Activated naive CD8-positive, alpha-beta T cell treated with anti-CD3 and anti-CD28 coated beads for 36 hours (primary cell): ENCODE results near the gene HEPHL1. TPM values are rescaled to one million over a fixed set of nuclear protein-coding genes. Genes with fewer than 3 reads are reported as not detected.
"Not testable (repeated sequence)": the region's sequence is repeated elsewhere in the genome, so short reads cannot be mapped to it uniquely, and the experiment has no call there.

Experiments used
- DNase-seq: peaks from one replicate; pipeline ENCODE4 v3.0.0; 2021
- H3K27ac Mint-ChIP-seq: one replicate; pipeline ENCODE4 v1.8.0; 2022; ENCODE audit warnings: mild to moderate bottlenecking, moderate library complexity, mixed read lengths
- H3K27me3 Mint-ChIP-seq: one replicate; pipeline ENCODE4 v1.8.0; 2022; ENCODE audit warnings: mild to moderate bottlenecking, mixed read lengths
- H3K36me3 Mint-ChIP-seq: one replicate; pipeline ENCODE4 v1.8.0; 2021; ENCODE audit warnings: mild to moderate bottlenecking, mixed read lengths
- H3K4me1 Mint-ChIP-seq: one replicate; pipeline ENCODE4 v1.8.0; 2021; ENCODE audit warnings: mixed read lengths
- H3K4me3 Mint-ChIP-seq: one replicate; pipeline ENCODE4 v1.8.0; 2022; ENCODE audit warnings: mild to moderate bottlenecking, moderate library complexity, mixed read lengths
- H3K9me3 Mint-ChIP-seq: one replicate; pipeline ENCODE4 v1.8.0; 2022; ENCODE audit warnings: mixed read lengths
- total RNA-seq, 2 experiments: library from RNA; stranded (reverse); gene quantifications; one replicate each; pipeline ENCODE4 v1.2.3, GENCODE V29; 2021

HEPHL1 gene
- not detected for total RNA-seq

DNA sequence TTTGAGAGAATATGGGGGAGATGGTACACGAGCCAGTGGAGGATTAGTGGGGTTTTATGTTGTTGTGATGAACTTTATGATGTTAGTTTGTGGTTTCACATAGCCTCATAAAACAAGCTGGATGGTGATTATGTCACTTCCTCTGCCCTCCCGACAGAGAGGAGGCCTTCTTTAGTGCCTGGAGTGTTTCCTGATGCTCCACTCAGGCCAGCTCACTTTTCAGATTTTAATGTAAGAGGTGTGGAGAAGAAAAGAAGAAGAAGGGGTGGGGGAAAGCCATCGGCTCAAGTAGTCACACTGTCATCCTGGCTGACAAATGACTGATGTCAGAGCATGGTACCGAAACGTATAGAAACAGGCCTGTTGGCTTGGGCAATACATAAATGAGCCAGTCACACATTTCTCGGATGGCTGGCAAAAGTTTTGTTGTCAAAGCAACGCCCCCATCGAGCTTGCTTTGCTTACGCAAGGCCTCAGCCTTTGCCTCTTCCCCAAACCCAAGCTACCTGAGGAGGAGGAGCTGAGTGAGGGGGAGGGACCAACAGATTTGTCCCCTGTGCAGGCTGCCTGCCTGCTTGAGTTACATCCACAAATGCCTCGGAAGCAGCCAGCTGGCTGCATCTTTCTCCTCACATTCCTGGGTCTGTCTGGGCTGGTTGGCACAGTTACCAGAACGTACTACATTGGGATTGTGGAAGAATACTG is at the start of gene HEPHL1:
Gene HEPHL1, plus strand, starts transcription at position 578 of the 705 bp plus-strand sequence. Its CDS starts 15 bp downstream, at position 593.
- no peak within 1 kb of the TSS for H3K4me3 Mint-ChIP-seq
- H3K9me3 Mint-ChIP-seq = peaks cover 2% of the 10 kb centered on the region
- H3K27ac Mint-ChIP-seq = no peak within 1 kb of the TSS
- no peak for DNase-seq
- H3K4me1 Mint-ChIP-seq = no peaks in the 10 kb centered on the region
- peaks cover 8% of the 10 kb centered on the region for H3K27me3 Mint-ChIP-seq
- H3K36me3 Mint-ChIP-seq = no peaks in the 10 kb centered on the region

DNA sequence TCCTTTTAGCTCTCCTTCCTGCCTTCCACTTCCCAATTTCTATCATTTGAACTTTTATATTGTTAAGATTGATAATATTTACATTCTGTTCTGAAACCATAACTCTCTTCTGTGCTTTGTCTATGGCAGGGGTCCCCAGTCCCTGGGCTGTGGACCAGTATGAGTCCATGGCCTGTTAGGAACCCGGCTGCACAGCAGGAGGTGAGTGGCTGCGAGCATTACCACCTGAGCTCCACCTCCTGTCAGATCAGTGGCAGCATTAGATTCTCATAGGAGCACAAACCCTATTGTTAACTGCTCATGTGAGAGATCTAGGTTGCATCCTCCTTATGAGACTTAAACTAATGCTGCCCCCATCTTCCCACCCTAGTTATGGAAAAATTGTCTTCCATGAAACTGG is 48.4 kb upstream of the HEPHL1 start:
- H3K27me3 Mint-ChIP-seq = peaks cover 17% of the 10 kb centered on the region
- no peaks in the 10 kb centered on the region for H3K36me3 Mint-ChIP-seq
- no peak overlapping the region for H3K4me3 Mint-ChIP-seq

DNA sequence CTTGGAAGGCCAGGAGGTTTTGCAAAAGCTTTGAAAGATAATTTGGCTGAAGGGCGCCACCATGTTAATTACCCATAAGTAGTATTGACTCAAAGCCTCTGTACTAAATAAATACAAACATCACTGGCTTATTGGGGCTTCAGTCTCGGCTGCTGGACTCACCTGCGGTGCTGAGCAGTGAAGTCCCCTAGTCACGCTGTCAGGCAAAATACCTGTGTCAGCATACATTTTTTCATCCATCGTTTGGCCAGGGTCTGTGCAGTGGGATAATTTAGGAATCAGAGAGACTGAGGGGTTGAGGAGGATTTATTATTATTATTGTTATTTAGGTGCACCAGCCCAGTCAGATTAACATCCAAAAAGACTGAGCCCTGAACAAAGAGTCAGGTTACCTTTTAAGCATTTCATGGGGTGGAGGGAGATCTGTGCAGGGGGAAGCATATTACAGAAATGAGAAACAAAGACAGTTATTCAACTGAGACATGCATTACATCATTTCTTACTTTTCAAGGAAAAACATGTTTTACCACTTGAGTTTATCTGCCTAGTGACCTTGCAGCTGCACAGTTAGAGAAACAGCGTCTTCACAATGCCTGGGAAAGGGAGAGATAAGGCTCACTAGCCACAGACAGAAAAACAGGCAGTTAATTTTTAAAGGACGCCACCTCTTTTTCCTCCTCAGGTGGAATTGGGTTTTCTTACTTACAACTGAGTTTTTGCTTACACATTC is 47.7 kb upstream of the HEPHL1 start:
- H3K9me3 Mint-ChIP-seq, H3K4me3 Mint-ChIP-seq, H3K4me1 Mint-ChIP-seq, H3K27ac Mint-ChIP-seq, DNase-seq, H3K36me3 Mint-ChIP-seq: not testable (repeated sequence)
- H3K27me3 Mint-ChIP-seq = peaks cover 17% of the 10 kb centered on the region

More for the DNA sequence above, 48.4 kb upstream of the HEPHL1 start:
- DNase-seq = no peak
- H3K27ac Mint-ChIP-seq = no peak overlapping the region
- peaks cover 6% of the 10 kb centered on the region for H3K9me3 Mint-ChIP-seq
- no peaks in the 10 kb centered on the region for H3K4me1 Mint-ChIP-seq

DNA sequence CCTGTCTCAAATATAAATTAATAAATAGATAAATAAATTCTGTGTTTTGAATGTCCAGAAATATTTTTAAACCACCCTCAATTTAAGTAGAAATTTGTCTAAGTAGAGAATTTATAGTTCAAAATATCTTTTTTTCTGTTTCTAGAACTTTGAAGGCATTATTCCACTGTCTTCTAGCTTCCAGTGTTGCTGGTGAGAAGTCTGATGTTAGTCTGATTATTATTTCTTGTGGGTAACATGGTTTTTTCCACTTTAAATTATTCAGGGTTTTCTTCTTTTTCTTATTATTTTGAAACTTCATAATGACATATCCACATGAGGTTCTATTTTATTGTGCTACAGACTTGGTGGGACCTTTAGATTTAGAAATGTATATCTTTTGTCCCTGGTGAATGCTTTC is 46.4 kb upstream of the HEPHL1 start:
- no peak for DNase-seq
- H3K27ac Mint-ChIP-seq = no peak overlapping the region
- peaks cover 17% of the 10 kb centered on the region for H3K27me3 Mint-ChIP-seq
- peaks cover 6% of the 10 kb centered on the region for H3K9me3 Mint-ChIP-seq
- no peak overlapping the region for H3K4me3 Mint-ChIP-seq
- H3K4me1 Mint-ChIP-seq = no peaks in the 10 kb centered on the region
- H3K36me3 Mint-ChIP-seq = no peaks in the 10 kb centered on the region

- H3K27ac Mint-ChIP-seq, DNase-seq, H3K9me3 Mint-ChIP-seq, H3K4me3 Mint-ChIP-seq, H3K4me1 Mint-ChIP-seq, H3K36me3 Mint-ChIP-seq, H3K27me3 Mint-ChIP-seq: not testable (repeated sequence)
Observed at GRCh38 chr11:93976577-93977254, 44.4 kb upstream of the HEPHL1 start.

DNA sequence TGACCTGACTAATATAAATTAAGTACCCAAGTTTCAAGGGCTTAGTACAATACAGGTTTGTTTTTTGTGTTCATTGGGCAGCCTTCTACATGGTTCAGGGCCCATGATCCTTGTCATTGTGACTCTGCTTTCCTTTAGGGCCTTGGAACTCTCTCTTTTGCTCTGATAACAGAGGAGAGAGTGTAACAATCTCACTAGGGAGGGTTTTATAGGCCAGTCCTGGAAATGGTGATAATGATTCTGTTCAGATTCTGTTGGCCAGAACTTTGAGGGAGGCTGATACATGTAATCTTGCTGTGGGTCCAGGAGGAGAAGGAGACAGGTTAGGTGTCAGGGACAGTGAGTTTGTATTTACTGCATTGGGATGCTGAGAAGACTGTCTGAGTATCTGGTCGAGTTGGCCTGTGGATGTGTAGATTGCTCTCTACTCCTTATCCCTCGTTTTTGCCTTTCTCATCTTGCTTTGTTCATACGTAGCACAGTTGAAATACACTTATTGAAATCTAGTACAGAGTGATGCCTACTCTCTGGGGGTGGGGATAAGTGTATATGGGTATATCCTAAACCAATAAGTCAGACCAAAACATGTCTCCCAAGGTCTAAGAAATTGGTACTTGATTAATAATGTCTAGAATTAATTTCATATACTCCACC is 37.5 kb upstream of the HEPHL1 start:
- Mint-ChIP-seq H3K27me3 (no peaks in the 10 kb centered on the region), H3K4me1 (no peaks in the 10 kb centered on the region), H3K36me3 (no peaks in the 10 kb centered on the region), H3K27ac (no peak overlapping the region), H3K9me3 (no peaks in the 10 kb centered on the region), H3K4me3 (no peak overlapping the region)
- DNase-seq = no peak

DNA sequence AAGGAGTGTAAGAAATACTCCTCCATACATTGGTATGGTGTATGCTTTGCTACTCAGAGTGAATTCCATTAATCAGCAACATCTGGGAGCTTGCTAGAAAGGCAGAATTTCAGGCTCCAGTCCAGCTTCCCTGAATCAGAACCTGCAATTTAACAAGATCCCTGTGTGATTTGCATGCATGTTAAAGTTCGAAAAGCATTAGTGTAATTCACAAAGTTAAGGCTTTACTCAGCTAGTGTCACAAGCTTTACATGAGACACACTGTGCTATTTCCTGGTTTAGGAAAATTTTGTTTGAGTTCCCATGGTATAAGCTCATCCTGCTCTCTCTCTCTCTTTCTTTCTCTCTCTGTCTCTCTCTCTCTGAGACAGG is 37.0 kb upstream of the HEPHL1 start:
- H3K9me3 Mint-ChIP-seq = no peaks in the 10 kb centered on the region
- no peaks in the 10 kb centered on the region for H3K27me3 Mint-ChIP-seq
- no peak for DNase-seq
- no peaks in the 10 kb centered on the region for H3K4me1 Mint-ChIP-seq
- no peaks in the 10 kb centered on the region for H3K36me3 Mint-ChIP-seq
- no peak overlapping the region for H3K27ac Mint-ChIP-seq
- no peak overlapping the region for H3K4me3 Mint-ChIP-seq

- Mint-ChIP-seq H3K27me3 (no peaks in the 10 kb centered on the region), H3K9me3 (no peaks in the 10 kb centered on the region), H3K27ac (no peak overlapping the region), H3K4me1 (no peaks in the 10 kb centered on the region), H3K4me3 (no peak overlapping the region), H3K36me3 (no peaks in the 10 kb centered on the region)
- DNase-seq = no peak
Observed at GRCh38 chr11:93984936-93985335, 36.2 kb upstream of the HEPHL1 start.

GRCh38 chr11:93986716-93987115 is 34.4 kb upstream of the HEPHL1 start:
- Mint-ChIP-seq H3K36me3 (no peaks in the 10 kb centered on the region), H3K27ac (no peak overlapping the region), H3K4me1 (no peaks in the 10 kb centered on the region), H3K4me3 (no peak overlapping the region), H3K27me3 (no peaks in the 10 kb centered on the region), H3K9me3 (no peaks in the 10 kb centered on the region)
- no peak for DNase-seq

- H3K4me3 Mint-ChIP-seq = no peak overlapping the region
- H3K36me3 Mint-ChIP-seq = no peaks in the 10 kb centered on the region
- no peak overlapping the region for H3K27ac Mint-ChIP-seq
- H3K27me3 Mint-ChIP-seq = no peaks in the 10 kb centered on the region
- H3K4me1 Mint-ChIP-seq = no peaks in the 10 kb centered on the region
- DNase-seq = no peak
- H3K9me3 Mint-ChIP-seq = peaks cover 4% of the 10 kb centered on the region
Observed at GRCh38 chr11:93988455-93988854, 32.7 kb upstream of the HEPHL1 start.

GRCh38 chr11:93988912-93989311 is 32.2 kb upstream of the HEPHL1 start:
- no peaks in the 10 kb centered on the region for H3K27me3 Mint-ChIP-seq
- DNase-seq = no peak
- no peak overlapping the region for H3K27ac Mint-ChIP-seq
- H3K4me1 Mint-ChIP-seq = no peaks in the 10 kb centered on the region
- H3K4me3 Mint-ChIP-seq = no peak overlapping the region
- no peaks in the 10 kb centered on the region for H3K36me3 Mint-ChIP-seq
- H3K9me3 Mint-ChIP-seq = peaks cover 4% of the 10 kb centered on the region

- Mint-ChIP-seq H3K4me1 (no peaks in the 10 kb centered on the region), H3K9me3 (peaks cover 7% of the 10 kb centered on the region), H3K36me3 (no peaks in the 10 kb centered on the region), H3K27ac (no peak overlapping the region), H3K27me3 (no peaks in the 10 kb centered on the region), H3K4me3 (no peak overlapping the region)
- no peak for DNase-seq
Observed at GRCh38 chr11:93993747-93994146, 27.4 kb upstream of the HEPHL1 start.

DNA sequence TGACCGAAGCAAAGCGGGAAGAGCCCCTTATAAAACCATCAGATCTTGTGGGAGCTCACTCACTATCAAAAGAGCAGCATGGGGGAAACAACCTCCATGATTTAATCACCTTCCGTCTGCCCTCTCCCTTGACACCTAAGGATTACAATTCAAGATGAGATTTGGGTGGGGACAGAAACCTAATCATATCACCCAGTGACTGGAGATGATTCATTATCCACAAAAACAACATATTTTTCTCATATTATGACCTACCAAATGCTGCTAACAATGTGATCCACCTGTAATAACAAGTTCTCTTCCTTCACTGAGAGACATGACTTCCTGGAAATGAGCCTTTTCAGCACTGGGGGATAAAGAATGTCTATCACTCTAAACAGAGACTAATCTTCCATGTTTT is 23.4 kb upstream of the HEPHL1 start:
- H3K27ac Mint-ChIP-seq = no peak overlapping the region
- no peak for DNase-seq
- H3K4me3 Mint-ChIP-seq = no peak overlapping the region
- H3K4me1 Mint-ChIP-seq = no peaks in the 10 kb centered on the region
- H3K36me3 Mint-ChIP-seq = no peaks in the 10 kb centered on the region
- H3K27me3 Mint-ChIP-seq = no peaks in the 10 kb centered on the region
- peaks cover 7% of the 10 kb centered on the region for H3K9me3 Mint-ChIP-seq

- H3K36me3 Mint-ChIP-seq = no peaks in the 10 kb centered on the region
- no peak overlapping the region for H3K27ac Mint-ChIP-seq
- no peaks in the 10 kb centered on the region for H3K9me3 Mint-ChIP-seq
- H3K4me3 Mint-ChIP-seq = no peak overlapping the region
- no peaks in the 10 kb centered on the region for H3K4me1 Mint-ChIP-seq
- no peak for DNase-seq
- no peaks in the 10 kb centered on the region for H3K27me3 Mint-ChIP-seq
Observed at GRCh38 chr11:94000659-94001058, 20.5 kb upstream of the HEPHL1 start.

DNA sequence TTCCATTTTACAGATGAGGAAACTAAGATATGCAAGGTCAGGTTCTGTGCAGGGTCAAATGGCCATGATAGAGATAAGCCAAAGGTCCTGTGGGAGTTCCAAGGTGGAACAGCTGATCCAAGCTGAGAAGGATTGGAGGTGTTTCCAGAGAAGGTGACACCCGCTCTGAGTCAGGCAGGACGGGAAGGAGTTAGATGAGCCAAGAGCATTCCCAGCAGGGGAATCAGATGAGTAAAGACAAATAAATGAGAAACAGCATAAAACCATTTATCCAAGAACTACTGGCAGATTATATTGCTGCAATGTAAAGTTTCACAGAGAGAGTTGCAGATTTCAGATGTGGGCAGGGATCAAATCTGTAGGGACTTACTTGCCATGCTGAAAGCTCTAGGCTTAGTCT is 18.9 kb upstream of the HEPHL1 start:
- Mint-ChIP-seq H3K36me3 (no peaks in the 10 kb centered on the region), H3K9me3 (no peaks in the 10 kb centered on the region), H3K27ac (no peak overlapping the region), H3K4me3 (no peak overlapping the region), H3K27me3 (no peaks in the 10 kb centered on the region), H3K4me1 (no peaks in the 10 kb centered on the region)
- no peak for DNase-seq
